ENCODE measurements around the gene NLRP12.
"Not testable (repeated sequence)": the region's sequence is repeated elsewhere in the genome, so short reads cannot be mapped to it uniquely, and the experiment has no call there.

The NLRP12 gene

GRCh38 chr19:53824134-53824611 is at the start of gene NLRP12:
NLRP12 (minus strand) TSS chr19:53824314; CDS start chr19:53824174, 140 bp downstream.
- no peak for DNase-seq

- no peak for DNase-seq
Observed at GRCh38 chr19:53872762-53873161, 48.6 kb upstream of the NLRP12 start.

- no peak for DNase-seq
Observed at GRCh38 chr19:53871454-53871853, 47.3 kb upstream of the NLRP12 start.

GRCh38 chr19:53870485-53870844 is 46.4 kb upstream of the NLRP12 start:
- DNase-seq, result no peak

- DNase-seq, result not testable (repeated sequence)
Observed at GRCh38 chr19:53869805-53870484, 45.8 kb upstream of the NLRP12 start.

GRCh38 chr19:53868892-53869804 is 45.0 kb upstream of the NLRP12 start:
- no peak for DNase-seq

- DNase-seq, result no peak
Observed at GRCh38 chr19:53868091-53868891, 44.2 kb upstream of the NLRP12 start.

GRCh38 chr19:53867225-53868090 is 43.3 kb upstream of the NLRP12 start, which contains the start of gene MYADM:
MYADM (plus strand) TSS chr19:53867883; CDS start chr19:53873530, 5,647 bp downstream.
- no peak for DNase-seq

GRCh38 chr19:53866865-53867224 is 42.7 kb upstream of the NLRP12 start:
- DNase-seq, result no peak

GRCh38 chr19:53865918-53866864 is 42.1 kb upstream of the NLRP12 start:
- DNase-seq, result no peak

- DNase-seq, result no peak
Observed at GRCh38 chr19:53865523-53865917, 41.4 kb upstream of the NLRP12 start.

- DNase-seq, result no peak
Observed at GRCh38 chr19:53864308-53864836, 40.3 kb upstream of the NLRP12 start.

- no peak for DNase-seq
Observed at GRCh38 chr19:53853707-53854106, 29.6 kb upstream of the NLRP12 start.

- DNase-seq, result no peak
Observed at GRCh38 chr19:53849237-53849676, 25.1 kb upstream of the NLRP12 start.

- no peak for DNase-seq
Observed at GRCh38 chr19:53847555-53847954, 23.4 kb upstream of the NLRP12 start.

GRCh38 chr19:53844849-53845246 is 20.7 kb upstream of the NLRP12 start:
- no peak for DNase-seq

- DNase-seq, result not testable (repeated sequence)
Observed at GRCh38 chr19:53840914-53841313, 16.8 kb upstream of the NLRP12 start.

- DNase-seq, result not testable (repeated sequence)
Observed at GRCh38 chr19:53840241-53840640, 16.1 kb upstream of the NLRP12 start.

GRCh38 chr19:53838446-53838845 is 14.3 kb upstream of the NLRP12 start:
- DNase-seq, result not testable (repeated sequence)

GRCh38 chr19:53832861-53833260 is 8.7 kb upstream of the NLRP12 start:
- not testable (repeated sequence) for DNase-seq
